ENCODE measurements around the gene NAA10. TPM values are rescaled to one million over a fixed set of nuclear protein-coding genes. Genes with fewer than 3 reads are reported as not detected.

The NAA10 gene
- 246 TPM for total RNA-seq (2021; ENCODE audit: unreplicated experiment)
- polyA plus RNA-seq (2012; ENCODE audit: insufficient read length), result 347 TPM
- percentile 89 among the genes with signal in this experiment for Bru-seq, nascent RNA
- BruChase-seq, experiment 1, labeled RNA remaining after a 2-hour chase, result percentile 93 among the genes with signal in this experiment
- BruChase-seq, experiment 2, labeled RNA remaining after a 6-hour chase, result percentile 92 among the genes with signal in this experiment
- long read RNA-seq, transcript NAA10-208 (8 exons, 1,772 nt), result major isoform, 164 of 264 reads
- long read RNA-seq, transcript NAA10-209 (7 exons, 1,080 nt), result minor isoform, 12 of 264 reads
- long read RNA-seq, transcript NAA10-207 (7 exons, 908 nt), result minor isoform, 8 of 264 reads
- long read RNA-seq, transcript NAA10-214 (2 exons, 1,075 nt), result minor isoform, 11 of 264 reads
- long read RNA-seq, partial matches to known transcripts, result 16 of 264 reads
- long read RNA-seq, other reads (novel, unspliced or antisense), result 48 of 264 reads

DNA sequence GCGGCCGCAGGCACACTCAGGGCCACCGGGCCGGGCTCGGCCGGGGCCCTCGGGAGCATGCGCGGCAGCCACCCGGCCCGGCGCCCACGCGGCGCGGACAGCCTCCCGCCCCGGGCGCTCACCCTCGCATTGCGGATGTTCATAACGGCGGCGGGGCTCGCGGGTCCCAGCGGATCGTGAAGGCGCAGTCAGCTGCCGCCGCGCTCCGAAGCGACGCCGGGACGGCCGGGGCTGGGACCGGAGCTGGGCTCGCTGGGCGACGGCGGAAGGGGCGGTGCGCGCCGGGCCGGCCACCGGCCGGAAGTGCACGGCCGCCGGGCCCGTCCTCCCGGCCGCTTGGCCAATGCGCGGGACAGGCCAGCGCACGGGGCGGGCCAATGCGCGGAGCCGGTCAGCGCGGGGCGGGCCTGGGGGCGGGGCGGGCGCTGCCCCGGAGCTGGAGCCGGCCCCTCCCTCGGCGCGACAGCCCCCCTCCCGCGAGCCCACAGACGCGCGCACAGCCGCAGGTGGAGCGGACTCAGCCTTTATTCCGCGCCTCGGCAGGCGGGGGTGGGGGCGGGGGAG lies at the start of gene NAA10:
TSS of gene NAA10 (minus strand) at position 276 of the 564 bp plus-strand sequence. CDS start at position 143, 133 bp downstream.
- DNase-seq (ENCODE audit: low read depth, low spot score), result no peak
- no TSS peak for BruUV-seq (replicated peaks)
- CTCF ChIA-PET, result interaction anchor here (1.2 kb wide), 1 partner anchor 12 kb away, joined by 4 read pairs; no protein-coding TSS in a partner anchor
- no peaks in the 10 kb centered on the region for H3K27me3 ChIP-seq (ENCODE audit: control insufficient read depth, insufficient read depth, low read length)
- H3K4me1 ChIP-seq (ENCODE audit: control insufficient read depth, insufficient read depth, low read length), result peaks cover 18% of the 10 kb centered on the region
- peak within 1 kb of the TSS; percentile 94 to 95 for H3K4me3 ChIP-seq (ENCODE audit: low read depth in 2 of 2, low read length in 2 of 2)
- TF ChIP-seq, protein P1, sequence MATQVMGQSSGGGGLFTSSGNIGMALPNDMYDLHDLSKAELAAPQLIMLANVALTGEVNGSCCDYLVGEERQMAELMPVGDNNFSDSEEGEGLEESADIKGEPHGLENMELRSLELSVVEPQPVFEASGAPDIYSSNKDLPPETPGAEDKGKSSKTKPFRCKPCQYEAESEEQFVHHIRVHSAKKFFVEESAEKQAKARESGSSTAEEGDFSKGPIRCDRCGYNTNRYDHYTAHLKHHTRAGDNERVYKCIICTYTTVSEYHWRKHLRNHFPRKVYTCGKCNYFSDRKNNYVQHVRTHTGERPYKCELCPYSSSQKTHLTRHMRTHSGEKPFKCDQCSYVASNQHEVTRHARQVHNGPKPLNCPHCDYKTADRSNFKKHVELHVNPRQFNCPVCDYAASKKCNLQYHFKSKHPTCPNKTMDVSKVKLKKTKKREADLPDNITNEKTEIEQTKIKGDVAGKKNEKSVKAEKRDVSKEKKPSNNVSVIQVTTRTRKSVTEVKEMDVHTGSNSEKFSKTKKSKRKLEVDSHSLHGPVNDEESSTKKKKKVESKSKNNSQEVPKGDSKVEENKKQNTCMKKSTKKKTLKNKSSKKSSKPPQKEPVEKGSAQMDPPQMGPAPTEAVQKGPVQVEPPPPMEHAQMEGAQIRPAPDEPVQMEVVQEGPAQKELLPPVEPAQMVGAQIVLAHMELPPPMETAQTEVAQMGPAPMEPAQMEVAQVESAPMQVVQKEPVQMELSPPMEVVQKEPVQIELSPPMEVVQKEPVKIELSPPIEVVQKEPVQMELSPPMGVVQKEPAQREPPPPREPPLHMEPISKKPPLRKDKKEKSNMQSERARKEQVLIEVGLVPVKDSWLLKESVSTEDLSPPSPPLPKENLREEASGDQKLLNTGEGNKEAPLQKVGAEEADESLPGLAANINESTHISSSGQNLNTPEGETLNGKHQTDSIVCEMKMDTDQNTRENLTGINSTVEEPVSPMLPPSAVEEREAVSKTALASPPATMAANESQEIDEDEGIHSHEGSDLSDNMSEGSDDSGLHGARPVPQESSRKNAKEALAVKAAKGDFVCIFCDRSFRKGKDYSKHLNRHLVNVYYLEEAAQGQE (IDR thresholded peaks at IDR 0.05; ENCODE audit: insufficient read depth in 1 of 2, low read depth in 2 of 2, low read length in 1 of 2), result no peak
- peak; percentile 57; the same call in 1 of the 2 replicates for TF ChIP-seq POLR2AphosphoS5 (IDR thresholded peaks at IDR 0.05; ENCODE audit: low read depth, low read length)
- intact Hi-C loops (cut with micrococcal nuclease; ENCODE audit: unreplicated experiment), result no loop called here
- POLR2A ChIA-PET, result interaction anchor here (0.6 kb wide), 1 partner anchor 32 kb away, joined by 3 read pairs; no protein-coding TSS in a partner anchor
- H3K9me3 ChIP-seq (ENCODE audit: control insufficient read depth, insufficient read depth, low read depth, low read length), result no peaks in the 10 kb centered on the region
- peak; percentile 98 for ATAC-seq
- H3K36me3 ChIP-seq (ENCODE audit: control insufficient read depth, insufficient read depth, low read length), result peaks cover 3% of the 10 kb centered on the region
- H3K27ac ChIP-seq (ENCODE audit: low read length), result peak within 1 kb of the TSS; percentile 75
- in situ Hi-C loops (cut with HindIII; ENCODE audit: low pct_unique_long_range_greater_than_20kb, low sequenced_read_pairs), result no loop called here

GRCh38 chrX:153983321-153983801 lies 48.5 kb upstream of the NAA10 start:
- TF ChIP-seq, protein P1 (IDR thresholded peaks at IDR 0.05; ENCODE audit: insufficient read depth in 1 of 2, low read depth in 2 of 2, low read length in 1 of 2), result no peak
- TF ChIP-seq POLR2AphosphoS5 (IDR thresholded peaks at IDR 0.05; ENCODE audit: low read depth, low read length) (no peak), CTCF (IDR thresholded peaks at IDR 0.05) (no peak), TCF7L2 (IDR thresholded peaks at IDR 0.05; ENCODE audit: low read depth, low read length) (no peak), SIN3A (IDR thresholded peaks at IDR 0.05; ENCODE audit: borderline replicate concordance, insufficient read depth, low read depth, low read length) (no peak)
- no TSS peak for BruUV-seq (replicated peaks)
- ChIA-PET CTCF (no interaction called here), POLR2A (no interaction called here)
- H3K27ac ChIP-seq (ENCODE audit: low read length), result no peak overlapping the region
- ATAC-seq, result no peak; the same call in 1 of the 2 replicates
- in situ Hi-C loops (cut with HindIII; ENCODE audit: low pct_unique_long_range_greater_than_20kb, low sequenced_read_pairs) (no loop called here), intact Hi-C loops (cut with micrococcal nuclease; ENCODE audit: unreplicated experiment) (no loop called here)
- H3K27me3 ChIP-seq (ENCODE audit: control insufficient read depth, insufficient read depth, low read length), result no peaks in the 10 kb centered on the region
- H3K36me3 ChIP-seq (ENCODE audit: control insufficient read depth, insufficient read depth, low read length), result no peaks in the 10 kb centered on the region
- H3K9me3 ChIP-seq (ENCODE audit: control insufficient read depth, insufficient read depth, low read depth, low read length), result no peaks in the 10 kb centered on the region
- H3K4me1 ChIP-seq (ENCODE audit: control insufficient read depth, insufficient read depth, low read length), result peaks cover 5% of the 10 kb centered on the region
- H3K4me3 ChIP-seq (ENCODE audit: low read depth in 2 of 2, low read length in 2 of 2), result no peak overlapping the region
- no peak for DNase-seq (ENCODE audit: low read depth, low spot score)

All from Panc1 (cell line).